Fibroblast of skin of right quadriceps (primary cell): ENCODE data around the gene TCAIM.
"Not testable (repeated sequence)": the region's sequence is repeated elsewhere in the genome, so short reads cannot be mapped to it uniquely, and the experiment has no call there.

Source experiments
- DNase-seq: peaks from one replicate; pipeline ENCODE4 v3.0.0-alpha.2; 2013

TCAIM gene

GRCh38 chr3:44348993-44349392, 10.4 kb downstream of the TCAIM start:
- DNase-seq, result no peak

GRCh38 chr3:44353355-44353924, 14.9 kb downstream of the TCAIM start:
- DNase-seq, result no peak

GRCh38 chr3:44355362-44356033, 16.9 kb downstream of the TCAIM start:
- DNase-seq, result peak; percentile 72

- DNase-seq, result no peak
These were observed 20.7 kb downstream of the TCAIM start for GRCh38 chr3:44359146-44359751.

GRCh38 chr3:44363591-44363990, 25.0 kb downstream of the TCAIM start:
- no peak for DNase-seq

GRCh38 chr3:44365952-44366351, 27.4 kb downstream of the TCAIM start:
- DNase-seq, result no peak

GRCh38 chr3:44375450-44375849, 36.9 kb downstream of the TCAIM start:
- DNase-seq, result no peak

GRCh38 chr3:44387404-44387803, 48.8 kb downstream of the TCAIM start:
- no peak for DNase-seq

- no peak for DNase-seq
These were observed 53.9 kb downstream of the TCAIM start for GRCh38 chr3:44392489-44392888.

- no peak for DNase-seq
These were observed 57.1 kb downstream of the TCAIM start for GRCh38 chr3:44395714-44396113.

- no peak for DNase-seq
These were observed 57.9 kb downstream of the TCAIM start for GRCh38 chr3:44396200-44397171.

GRCh38 chr3:44398271-44398670, 59.7 kb downstream of the TCAIM start:
- not testable (repeated sequence) for DNase-seq

GRCh38 chr3:44398853-44399252, 60.3 kb downstream of the TCAIM start:
- DNase-seq, result no peak

GRCh38 chr3:44400771-44401170, 62.2 kb downstream of the TCAIM start:
- DNase-seq, result no peak

- DNase-seq, result no peak
These were observed 64.0 kb downstream of the TCAIM start for GRCh38 chr3:44402548-44402947.

GRCh38 chr3:44409640-44410410, 71.3 kb downstream of the TCAIM start:
- DNase-seq, result no peak

- no peak for DNase-seq
These were observed 72.6 kb downstream of the TCAIM start for GRCh38 chr3:44411031-44411645.

- no peak for DNase-seq
These were observed 73.8 kb downstream of the TCAIM start for GRCh38 chr3:44412365-44412764.

- no peak for DNase-seq
These were observed 76.0 kb downstream of the TCAIM start for GRCh38 chr3:44414517-44415090.

- DNase-seq, result no peak
These were observed 76.9 kb downstream of the TCAIM start for GRCh38 chr3:44415421-44415820.
